H1 (cell line): ENCODE data around the gene RNF38. TPM values are rescaled to one million over a fixed set of nuclear protein-coding genes. Genes with fewer than 3 reads are reported as not detected.

Experiments used
- CTCF ChIA-PET: fragments of 300-600 bp; sonication (Branson Sonifier 250); formaldehyde crosslinking; loops from one replicate; lab custom pipeline; 2021; ENCODE audit not compliant: partially characterized antibody; lab: Charles Lee
- POLR2A ChIA-PET: fragments of 300-600 bp; sonication (Branson Sonifier 250); formaldehyde crosslinking; loops from one replicate; lab custom pipeline; 2021; ENCODE audit warnings: inconsistent platforms; ENCODE audit not compliant: partially characterized antibody; lab: Charles Lee
- DNase-seq, 2 experiments: peaks; one replicate each; pipeline versions ENCODE4 v3.0.0 to v3.0.0-alpha.2; 2010 to 2022; ENCODE audit warnings: low spot score in 2 of 2, low read depth in 1 of 2, mixed read lengths in 1 of 2
- FAIRE-seq: peaks from 2 replicates; lab custom pipeline; 2011; peaks lifted over from hg19 to GRCh38; lab: Jason Lieb, UNC
- H2AFZ ChIP-seq: 2 replicates; pipeline ENCODE4 v1.8.1; 2012; ENCODE audit warnings: low read length, inconsistent platforms
- H2AK5ac ChIP-seq: 2 replicates; pipeline ENCODE4 v1.6.1; 2013; ENCODE audit warnings: low read depth, low read length
- H2BK120ac ChIP-seq: replicated peaks from 2 replicates; pipeline ENCODE3; 2013; ENCODE audit warnings: low read depth, low read length, inconsistent platforms
- H2BK12ac ChIP-seq: 2 replicates; pipeline ENCODE4 v1.6.1; 2013; ENCODE audit warnings: low read depth, low read length
- H2BK15ac ChIP-seq: 2 replicates; pipeline ENCODE4 v1.6.1; 2013; ENCODE audit warnings: low read length
- H2BK20ac ChIP-seq: 2 replicates; pipeline ENCODE4 v1.6.1; 2013; ENCODE audit warnings: low read length
- H2BK5ac ChIP-seq: 2 replicates; pipeline ENCODE4 v1.6.1; 2013; ENCODE audit warnings: low read depth, low read length
- H3K14ac ChIP-seq: 2 replicates; pipeline ENCODE4 v1.6.1; 2013; ENCODE audit warnings: inconsistent platforms; ENCODE audit not compliant: insufficient read length
- H3K18ac ChIP-seq: 2 replicates; pipeline ENCODE4 v1.6.1; 2013; ENCODE audit warnings: low read length; ENCODE audit errors: extremely low read depth
- H3K23ac ChIP-seq: 2 replicates; pipeline ENCODE4 v1.6.1; 2013; ENCODE audit warnings: inconsistent platforms; ENCODE audit not compliant: insufficient read length
- H3K23me2 ChIP-seq: 2 replicates; pipeline ENCODE4 v1.6.1; 2013; ENCODE audit warnings: low read depth, low read length
- H3K27ac ChIP-seq: 2 replicates; pipeline ENCODE4 v1.6.1; 2011; ENCODE audit warnings: low read depth, low read length, inconsistent platforms
- H3K27me3 ChIP-seq, 4 experiments: replicated peaks in 1 of 4; 1 replicate in 1 of 4; 2 replicates in 3 of 4; pipeline versions ENCODE4 v1.6.1 to v1.8.1; 2011 to 2013; ENCODE audit warnings: low read length in 3 of 4, mild to moderate bottlenecking in 3 of 4, inconsistent platforms in 2 of 4, mixed read lengths in 2 of 4, moderate library complexity in 1 of 4; ENCODE audit not compliant: control insufficient read depth in 3 of 4, insufficient read depth in 3 of 4; ENCODE audit errors: extremely low read depth in 1 of 4
- H3K36me3 ChIP-seq, 4 experiments: 2 replicates each; pipeline versions ENCODE4 v1.6.1 to v1.8.1; 2011 to 2013; ENCODE audit warnings: mild to moderate bottlenecking in 4 of 4, low read length in 3 of 4, moderate library complexity in 2 of 4, control low read depth in 1 of 4, inconsistent platforms in 1 of 4; ENCODE audit not compliant: insufficient read depth in 4 of 4, control insufficient read depth in 2 of 4
- H3K4ac ChIP-seq: replicated peaks from 2 replicates; pipeline ENCODE3; 2013; ENCODE audit warnings: low read length, low read depth, mixed read lengths, inconsistent platforms; ENCODE audit not compliant: insufficient read length
- H3K4me1 ChIP-seq, 4 experiments: replicated peaks in 1 of 4; 1 replicate in 1 of 4; 2 replicates in 3 of 4; pipeline versions ENCODE4 v1.6.1 to v1.8.1; 2011 to 2013; ENCODE audit warnings: low read length in 3 of 4, inconsistent platforms in 2 of 4, mixed read lengths in 1 of 4; ENCODE audit not compliant: insufficient read depth in 4 of 4, control insufficient read depth in 3 of 4
- H3K4me2 ChIP-seq, 2 experiments: 2 replicates each; pipeline versions ENCODE4 v1.6.1 to v1.8.1; 2011 to 2013; ENCODE audit warnings: low read depth in 2 of 2, low read length in 2 of 2, control low read depth in 1 of 2, inconsistent platforms in 1 of 2, mild to moderate bottlenecking in 1 of 2; ENCODE audit not compliant: insufficient read depth in 1 of 2
- H3K4me3 ChIP-seq, 4 experiments: fragments of 200-600, 300-600 bp in 1 of 4; sonication (generic), shearing (Covaris generic), sonication (Bioruptor Twin) in 1 of 4; 2 replicates each; pipeline versions ENCODE4 v1.5.1 to v1.8.1; 2011 to 2016; ENCODE audit warnings: low read length in 4 of 4, low read depth in 3 of 4, control low read depth in 2 of 4, inconsistent platforms in 2 of 4, mild to moderate bottlenecking in 2 of 4, mixed read lengths in 1 of 4, moderate library complexity in 1 of 4; ENCODE audit not compliant: insufficient read depth in 2 of 4; ENCODE audit errors: extremely low read depth in 1 of 4
- H3K56ac ChIP-seq: replicated peaks from 2 replicates; pipeline ENCODE3; 2013; ENCODE audit warnings: low read depth, mild to moderate bottlenecking, mixed read lengths, low read length, inconsistent platforms; ENCODE audit not compliant: insufficient read length
- H3K79me1 ChIP-seq: 2 replicates; pipeline ENCODE4 v1.6.1; 2013; ENCODE audit warnings: low read depth, low read length, control low read depth
- H3K79me2 ChIP-seq, 2 experiments: 2 replicates each; pipeline versions ENCODE4 v1.6.1 to v1.8.1; 2012 to 2013; ENCODE audit warnings: low read length in 2 of 2, mild to moderate bottlenecking in 2 of 2, inconsistent platforms in 1 of 2; ENCODE audit not compliant: insufficient read depth in 2 of 2, control insufficient read depth in 1 of 2
- H3K9ac ChIP-seq, 4 experiments: replicated peaks in 1 of 4; 1 replicate in 1 of 4; 2 replicates in 3 of 4; pipeline versions ENCODE4 v1.6.1 to v1.8.1; 2011 to 2013; ENCODE audit warnings: low read depth in 3 of 4, low read length in 3 of 4, control low read depth in 2 of 4, mild to moderate bottlenecking in 2 of 4, moderate library complexity in 2 of 4, inconsistent platforms in 1 of 4; ENCODE audit errors: extremely low read depth in 1 of 4
- H3K9me3 ChIP-seq, 2 experiments: 2 replicates each; pipeline versions ENCODE4 v1.6.1 to v1.8.1; 2012 to 2013; ENCODE audit warnings: mild to moderate bottlenecking in 2 of 2, moderate library complexity in 2 of 2, control low read depth in 1 of 2, inconsistent platforms in 1 of 2, low read depth in 1 of 2, low read length in 1 of 2, mixed read lengths in 1 of 2; ENCODE audit not compliant: insufficient read depth in 2 of 2
- H4K20me1 ChIP-seq, 2 experiments: replicated peaks in 1 of 2; 2 replicates each; pipeline versions ENCODE3 to v1.8.1; 2011 to 2013; ENCODE audit warnings: inconsistent platforms in 2 of 2, low read length in 2 of 2, mild to moderate bottlenecking in 1 of 2; ENCODE audit not compliant: insufficient read depth in 2 of 2, control insufficient read depth in 1 of 2
- H4K5ac ChIP-seq: 2 replicates; pipeline ENCODE4 v1.6.1; 2013; ENCODE audit warnings: low read length, low read depth, mixed read lengths, inconsistent platforms; ENCODE audit not compliant: insufficient read length
- H4K8ac ChIP-seq: 2 replicates; pipeline ENCODE4 v1.8.0; 2013; ENCODE audit warnings: mild to moderate bottlenecking, moderate library complexity, low read length, inconsistent platforms; ENCODE audit not compliant: insufficient read depth; ENCODE audit errors: extremely low read depth
- H4K91ac ChIP-seq: replicated peaks from 2 replicates; pipeline ENCODE3; 2013; ENCODE audit warnings: low read length, mixed read lengths, inconsistent platforms; ENCODE audit not compliant: insufficient read length
- NRF1 ChIP-seq: IDR thresholded peaks from 2 replicates; pipeline ENCODE4 v1.6.1; 2011; ENCODE audit warnings: mild to moderate bottlenecking, low read depth, low read length, improper control_type of control experiment
- RXRA ChIP-seq: IDR thresholded peaks from 2 replicates; pipeline ENCODE4 v1.6.1; 2011; ENCODE audit warnings: low read depth, mild to moderate bottlenecking, low read length, moderate library complexity; ENCODE audit not compliant: insufficient read depth
- SAP30 ChIP-seq: fragments of 300-600 bp; sonication (generic); IDR thresholded peaks from 2 replicates; pipeline ENCODE4 v1.7.1; 2012; ENCODE audit warnings: low read length, moderate library complexity, mild to moderate bottlenecking, inconsistent platforms; ENCODE audit not compliant: insufficient read depth, insufficient replicate concordance
- SP4 ChIP-seq: IDR thresholded peaks from 2 replicates; pipeline ENCODE4 v1.6.1; 2012; ENCODE audit warnings: low read length, inconsistent platforms
- WGBS, 2 experiments: shearing (Covaris generic) in 1 of 2; methylation state at CpG; one replicate each; pipeline versions ENCODE4 v1.1.6 to v1.1.7; 2013 to 2015; ENCODE audit warnings: low lambda C conversion rate in 2 of 2, mixed read lengths in 2 of 2, inconsistent platforms in 1 of 2, low coverage in 1 of 2, missing lambda C conversion rate in 1 of 2; ENCODE audit not compliant: insufficient replicate concordance in 2 of 2, insufficient coverage in 1 of 2, insufficient read length in 1 of 2; ENCODE audit errors: extremely low coverage in 1 of 2, missing lambda C conversion rate in 1 of 2; 5-methylcytosine and 5-hydroxymethylcytosine counted together
- polyA plus RNA-seq, 7 experiments: library from polyadenylated mRNA; depleted of rRNA in 3 of 7; stranded (reverse) in 5 of 7; unstranded in 2 of 7; fragments of >200 nt in 5 of 7; fragments of 200-250 nt in 2 of 7; gene quantifications; 1 replicate in 5 of 7; 2 replicates in 1 of 7; 4 replicates in 1 of 7; pipeline versions ENCODE4 v1.2.1 to v1.2.3, GENCODE V29; 2011 to 2013; ENCODE audit warnings: missing spikeins in 2 of 7, mixed read lengths in 2 of 7
- total RNA-seq: library from RNA; stranded (reverse); fragmentation: NEBNext Ultra II Directional; extraction: Animal tissue kit (Norgen Biotek cat#: 25700); gene quantifications from 2 replicates; pipeline ENCODE4 v1.2.1, GENCODE V29; 2021
- TF ChIP-seq, protein P1 (sequence below), 3 experiments: IDR thresholded peaks; 1 replicate in 2 of 3; 2 replicates in 1 of 3; pipeline versions ENCODE4 v1.5.1 to v1.6.1; 2011; ENCODE audit warnings: low read length in 3 of 3, mild to moderate bottlenecking in 3 of 3, inconsistent platforms in 2 of 3, low read depth in 1 of 3, moderate library complexity in 1 of 3; ENCODE audit not compliant: insufficient read depth in 1 of 3; ENCODE audit errors: control extremely low read depth in 1 of 3

Gene RNF38
- total and polyA plus RNA-seq, 2 of the 8 experiments (the other 6 are each of a cell fraction or from before 2014, with no cell fraction given) = 54.9 to 60.9 TPM

DNA sequence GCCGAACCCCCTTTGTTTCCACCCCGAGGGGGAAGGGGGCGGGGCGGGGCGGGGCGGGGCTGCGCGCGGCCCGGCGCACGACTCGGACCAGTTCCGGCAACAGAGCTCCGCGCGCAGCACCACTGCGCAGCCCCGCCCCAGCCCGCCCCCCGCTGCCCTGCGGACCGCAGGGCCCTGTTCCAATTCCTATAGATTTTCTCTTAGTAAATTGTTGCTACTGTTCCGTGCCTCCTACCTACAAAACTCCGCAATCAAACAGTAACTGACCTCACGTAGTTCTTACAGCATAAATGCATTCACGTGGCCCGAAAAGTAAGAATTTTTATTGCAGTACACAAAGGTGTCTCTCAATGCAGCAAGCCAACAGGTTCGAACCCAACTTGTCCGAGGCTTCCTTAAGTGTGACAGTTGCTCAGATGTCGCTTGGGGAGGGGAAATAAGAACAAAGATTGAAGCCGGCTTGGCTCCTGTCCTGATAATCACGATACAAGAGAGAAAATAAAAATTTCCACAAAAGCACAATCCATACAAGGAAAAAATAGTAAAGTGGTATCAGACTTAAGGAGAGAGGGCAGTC lies 1.2 kb upstream of the RNF38 start:
- CTCF ChIA-PET = no interaction called here
- peaks cover 3 to 6% of the 10 kb centered on the region in 2 experiments for H4K20me1 ChIP-seq

More for the DNA sequence above, 1.2 kb upstream of the RNF38 start:
- H3K4me3 ChIP-seq = peak overlapping the region; percentile 46 to 97 (median 80)
- no peak for FAIRE-seq
- H3K79me2 ChIP-seq = peaks cover 20 to 86% of the 10 kb centered on the region in 2 experiments
- POLR2A ChIA-PET = interaction anchor here (1.1 to 1.8 kb wide), 2 partner anchors 14 to 88 kb away, joined by 3 to 6 read pairs; no protein-coding TSS in a partner anchor
- no peak overlapping the region for H3K23ac ChIP-seq
- H3K9ac ChIP-seq = peak overlapping the region; percentile 78 to 95 (median 86)
- peak overlapping the region; percentile 74 to 80 for H3K4me2 ChIP-seq
- H4K91ac ChIP-seq = peak overlapping the region; percentile 4
- TF ChIP-seq NRF1 (peak; percentile 69), SP4 (0 out of 2 replicates have a peak, but pooled peaks have one; percentile 37), SAP30 (no peak), RXRA (no peak)
- TF ChIP-seq, protein P1, sequence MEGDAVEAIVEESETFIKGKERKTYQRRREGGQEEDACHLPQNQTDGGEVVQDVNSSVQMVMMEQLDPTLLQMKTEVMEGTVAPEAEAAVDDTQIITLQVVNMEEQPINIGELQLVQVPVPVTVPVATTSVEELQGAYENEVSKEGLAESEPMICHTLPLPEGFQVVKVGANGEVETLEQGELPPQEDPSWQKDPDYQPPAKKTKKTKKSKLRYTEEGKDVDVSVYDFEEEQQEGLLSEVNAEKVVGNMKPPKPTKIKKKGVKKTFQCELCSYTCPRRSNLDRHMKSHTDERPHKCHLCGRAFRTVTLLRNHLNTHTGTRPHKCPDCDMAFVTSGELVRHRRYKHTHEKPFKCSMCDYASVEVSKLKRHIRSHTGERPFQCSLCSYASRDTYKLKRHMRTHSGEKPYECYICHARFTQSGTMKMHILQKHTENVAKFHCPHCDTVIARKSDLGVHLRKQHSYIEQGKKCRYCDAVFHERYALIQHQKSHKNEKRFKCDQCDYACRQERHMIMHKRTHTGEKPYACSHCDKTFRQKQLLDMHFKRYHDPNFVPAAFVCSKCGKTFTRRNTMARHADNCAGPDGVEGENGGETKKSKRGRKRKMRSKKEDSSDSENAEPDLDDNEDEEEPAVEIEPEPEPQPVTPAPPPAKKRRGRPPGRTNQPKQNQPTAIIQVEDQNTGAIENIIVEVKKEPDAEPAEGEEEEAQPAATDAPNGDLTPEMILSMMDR (IDR thresholded peaks at IDR 0.05; ENCODE audit: control extremely low read depth in 1 of 3, insufficient read depth in 1 of 3, low read depth in 1 of 3, low read length in 3 of 3) = no peak
- H2BK15ac ChIP-seq = no peak overlapping the region
- peak overlapping the region; percentile 92; the same call in 1 of the 2 replicates for H3K27ac ChIP-seq
- peak in 1 of 2 experiments; percentile 10 for DNase-seq
- H3K27me3 ChIP-seq = no peaks in the 10 kb centered on the region
- no peaks in the 10 kb centered on the region for H3K9me3 ChIP-seq
- peak overlapping the region; percentile 98; the same call in 1 of the 2 replicates for H4K8ac ChIP-seq
- no peak overlapping the region for H2AFZ ChIP-seq
- no peak overlapping the region for H3K4ac ChIP-seq
- peak overlapping the region; percentile 96; the same call in 1 of the 2 replicates for H3K18ac ChIP-seq
- peaks cover 2% of the 10 kb centered on the region; the same call in 1 of the 2 replicates for H3K23me2 ChIP-seq
- H4K5ac ChIP-seq = peak overlapping the region; percentile 83
- H3K79me1 ChIP-seq = peaks cover 3% of the 10 kb centered on the region
- H2BK120ac ChIP-seq = no peak overlapping the region
- H3K56ac ChIP-seq = no peak overlapping the region
- WGBS, 2 experiments = 15% methylated on average over 10 of the region's 33 CpGs; no CpG with 5 or more reads in 1 of the 2 experiments
- no peak overlapping the region for H2AK5ac ChIP-seq
- no peak overlapping the region for H3K14ac ChIP-seq
- H2BK5ac ChIP-seq = peak overlapping the region; percentile 67; the same call in 1 of the 2 replicates
- no peak overlapping the region for H2BK20ac ChIP-seq
- 0 out of 8 replicates have a peak, but pooled peaks cover 0 to 2% (median under 1%) of the 10 kb centered on the region in 4 experiments for H3K36me3 ChIP-seq
- no peak overlapping the region for H2BK12ac ChIP-seq
- H3K4me1 ChIP-seq = peaks cover 0 to 7% (median 0%) of the 10 kb centered on the region in 4 experiments; a peak in 3 of 7 replicates
